Central memory CD8-positive, alpha-beta T cell (primary cell): ENCODE measurements around the gene CXCL11.

ENCODE experiments used
- ATAC-seq: fragments of 150-1000 bp; cut with Tn5 transposase; replicated peaks from 2 replicates; pipeline ENCODE4 v1.10.0; 2022; ENCODE audit warnings: mild to moderate bottlenecking, moderate FRiP score, moderate number of reproducible peaks; ENCODE audit not compliant: poor library complexity, severe bottlenecking; ENCODE audit errors: extremely low read depth
- DNase-seq, 2 donors: peaks; one replicate each; pipeline ENCODE4 v3.0.0; 2021; ENCODE audit warnings: low spot score in 2 of 2
- H3K27ac Mint-ChIP-seq: one replicate; pipeline ENCODE4 v1.8.0; 2022; ENCODE audit warnings: low read depth, mild to moderate bottlenecking, moderate library complexity, mixed read lengths
- H3K27me3 Mint-ChIP-seq: one replicate; pipeline ENCODE4 v1.8.0; 2022; ENCODE audit warnings: mixed read lengths
- H3K36me3 Mint-ChIP-seq: one replicate; pipeline ENCODE4 v1.8.0; 2022; ENCODE audit warnings: mild to moderate bottlenecking, moderate library complexity, mixed read lengths; ENCODE audit not compliant: insufficient read depth
- H3K4me1 Mint-ChIP-seq: one replicate; pipeline ENCODE4 v1.8.0; 2022; ENCODE audit warnings: mixed read lengths
- H3K4me3 Mint-ChIP-seq: one replicate; pipeline ENCODE4 v1.8.0; 2022; ENCODE audit warnings: mild to moderate bottlenecking, moderate library complexity, mixed read lengths
- H3K9me3 Mint-ChIP-seq: one replicate; pipeline ENCODE4 v1.8.0; 2022; ENCODE audit warnings: mixed read lengths

The CXCL11 gene

DNA sequence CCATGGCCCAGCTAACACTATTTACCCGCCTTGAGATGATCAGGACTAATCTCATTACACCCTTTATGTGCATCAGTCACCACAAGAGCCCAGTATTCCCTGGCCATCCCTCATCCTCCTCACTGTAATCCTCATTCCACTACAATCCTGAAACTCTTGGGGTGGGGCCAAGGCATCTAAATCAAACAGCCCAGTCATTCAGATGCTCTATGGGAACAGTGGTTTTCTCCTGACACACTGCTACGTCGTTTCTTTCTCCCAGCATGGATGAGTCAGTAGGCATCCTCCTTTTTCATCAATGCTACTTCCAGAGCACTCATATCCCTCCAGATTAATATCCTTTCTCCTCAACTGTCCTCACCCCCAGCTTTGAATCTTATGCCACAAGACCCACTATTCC lies 50.8 kb downstream of the CXCL11 start:
- H3K36me3 Mint-ChIP-seq = peaks cover 9% of the 10 kb centered on the region
- no peak for ATAC-seq
- H3K27me3 Mint-ChIP-seq = no peaks in the 10 kb centered on the region
- H3K4me3 Mint-ChIP-seq = no peak overlapping the region
- no peaks in the 10 kb centered on the region for H3K9me3 Mint-ChIP-seq
- H3K4me1 Mint-ChIP-seq = peaks cover 33% of the 10 kb centered on the region
- DNase-seq = no peak
- H3K27ac Mint-ChIP-seq = no peak overlapping the region
